SH-SY5Y (cell line): ENCODE results near the gene PLCL1.

Experiments used
- GATA2 ChIP-seq: IDR thresholded peaks from 2 replicates; pipeline ENCODE4 v1.6.1; 2011; ENCODE audit warnings: mild to moderate bottlenecking, low read depth, low read length
- GATA3 ChIP-seq: IDR thresholded peaks from 2 replicates; pipeline ENCODE4 v1.6.1; 2011; ENCODE audit warnings: low read depth, mild to moderate bottlenecking, low read length, moderate library complexity

PLCL1 gene

GRCh38 chr2:198055716-198056115 lies 251.3 kb downstream of the PLCL1 start:
- TF ChIP-seq GATA2 (no peak), GATA3 (no peak)

- no peak for TF ChIP-seq GATA2
Measured at GRCh38 chr2:198056836-198057235, 252.4 kb downstream of the PLCL1 start.

- TF ChIP-seq GATA3, result no peak
- no peak for TF ChIP-seq GATA2
Measured at GRCh38 chr2:198059800-198060199, 255.4 kb downstream of the PLCL1 start.

DNA sequence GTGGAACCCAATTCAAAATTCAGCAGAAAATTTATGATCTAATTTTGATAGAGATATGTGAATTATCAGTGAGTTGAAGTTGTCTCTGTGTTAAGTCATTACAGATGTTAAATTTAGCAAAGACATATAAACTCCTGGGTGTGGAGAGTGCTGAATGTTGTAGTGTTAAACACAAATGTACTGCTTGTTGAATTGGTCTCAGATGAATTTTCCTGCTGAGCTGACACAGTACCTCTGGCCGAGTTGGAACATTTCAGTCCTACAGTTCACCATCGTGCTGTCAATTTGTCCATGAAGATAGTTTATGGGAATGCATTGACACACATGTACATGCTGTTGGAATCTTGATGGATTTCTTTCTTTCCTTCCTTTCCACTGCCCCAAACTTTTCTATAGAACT lies 255.9 kb downstream of the PLCL1 start:
- TF ChIP-seq GATA2, result no peak
- no peak for TF ChIP-seq GATA3

- TF ChIP-seq GATA3 (no peak), GATA2 (no peak)
Measured at GRCh38 chr2:198062826-198063225, 258.4 kb downstream of the PLCL1 start.

- TF ChIP-seq GATA3 (no peak), GATA2 (no peak)
Measured at GRCh38 chr2:198063242-198063641, 258.8 kb downstream of the PLCL1 start.

GRCh38 chr2:198065322-198065721 lies 260.9 kb downstream of the PLCL1 start:
- TF ChIP-seq GATA3, result no peak
- TF ChIP-seq GATA2, result no peak

DNA sequence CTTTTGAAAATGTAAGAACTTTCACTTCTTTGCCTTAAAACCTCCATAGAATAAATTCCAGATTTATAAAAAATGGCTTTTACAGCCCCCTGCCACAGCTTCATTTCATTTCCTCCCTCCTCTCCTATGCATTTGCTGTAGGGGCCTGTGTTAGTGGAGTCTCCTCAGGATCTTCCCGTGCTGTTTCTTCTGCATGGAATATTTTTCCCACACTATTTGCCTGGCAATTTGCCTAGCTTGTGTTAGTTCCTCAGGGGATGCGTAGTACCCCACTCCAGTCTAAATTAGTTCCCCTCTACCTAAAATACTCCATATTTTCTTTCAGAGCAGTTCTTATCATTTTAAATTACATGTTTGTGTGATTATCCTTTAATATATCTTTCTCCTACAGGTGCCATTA lies 262.2 kb downstream of the PLCL1 start:
- TF ChIP-seq GATA3 (no peak), GATA2 (no peak)

- TF ChIP-seq GATA2 (no peak), GATA3 (no peak)
Measured at GRCh38 chr2:198072655-198073054, 268.3 kb downstream of the PLCL1 start.

- TF ChIP-seq GATA3 (no peak), GATA2 (no peak)
Measured at GRCh38 chr2:198073253-198073652, 268.9 kb downstream of the PLCL1 start.

DNA sequence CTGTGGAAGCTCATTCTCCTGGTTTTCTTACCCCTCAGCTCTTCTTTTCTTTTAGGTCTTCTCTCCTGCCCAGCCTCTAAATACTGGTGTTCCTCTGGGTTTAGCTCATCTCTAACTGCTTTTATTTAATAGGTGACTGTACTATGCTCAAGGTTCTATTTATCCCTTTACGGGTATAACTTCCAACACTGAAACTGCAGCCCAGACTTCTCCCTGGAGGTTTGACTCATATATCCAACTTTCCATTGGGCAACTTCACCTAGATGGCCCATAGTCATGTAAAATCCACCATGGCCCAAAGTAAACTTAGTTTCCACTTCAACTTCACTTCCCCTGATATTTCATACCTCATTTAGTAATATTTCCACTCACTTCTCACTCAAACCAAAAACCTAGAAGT lies 273.1 kb downstream of the PLCL1 start:
- no peak for TF ChIP-seq GATA2
- TF ChIP-seq GATA3, result no peak

GRCh38 chr2:198080879-198081765 lies 276.7 kb downstream of the PLCL1 start:
- TF ChIP-seq GATA3 (no peak), GATA2 (no peak)

GRCh38 chr2:198084156-198084555 lies 279.8 kb downstream of the PLCL1 start:
- TF ChIP-seq GATA2, result no peak
- no peak for TF ChIP-seq GATA3

- TF ChIP-seq GATA2 (no peak), GATA3 (no peak)
Measured at GRCh38 chr2:198096002-198096401, 291.6 kb downstream of the PLCL1 start.

DNA sequence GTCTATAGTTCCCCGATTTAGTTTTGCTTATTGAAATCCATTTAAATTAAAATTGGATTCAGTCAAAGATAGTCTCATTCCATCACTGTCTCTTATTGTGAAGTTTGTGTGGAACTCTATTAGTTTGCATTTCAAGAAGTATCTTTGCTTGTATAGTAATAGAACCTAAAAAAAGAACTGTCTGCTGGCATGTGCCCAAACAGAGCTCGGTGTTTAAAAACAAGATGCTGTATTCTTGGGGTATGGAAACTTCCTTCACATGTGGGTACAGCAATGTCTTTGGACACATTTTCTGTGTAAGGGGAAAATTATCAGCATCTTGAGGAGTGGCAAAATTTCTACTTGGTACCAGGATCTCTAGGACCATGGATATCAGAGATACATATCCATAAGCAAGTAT lies 292.6 kb downstream of the PLCL1 start:
- TF ChIP-seq GATA2 (no peak), GATA3 (no peak)
